HG02798 (cell line): Measurements from ENCODE around the gene SUCLA2.
A peak's percentile ranks its signal among the peaks of the same experiment; 100 is the strongest.
"Not testable (repeated sequence)": the region's sequence is repeated elsewhere in the genome, so short reads cannot be mapped to it uniquely, and the experiment has no call there.

ENCODE experiments used
- ATAC-seq: cut with Tn5 transposase; IDR thresholded peaks from one replicate; pipeline ENCODE4 v1.9.1; 2021; ENCODE audit warnings: mild to moderate bottlenecking; ENCODE audit not compliant: unreplicated experiment, poor library complexity

SUCLA2 gene

DNA sequence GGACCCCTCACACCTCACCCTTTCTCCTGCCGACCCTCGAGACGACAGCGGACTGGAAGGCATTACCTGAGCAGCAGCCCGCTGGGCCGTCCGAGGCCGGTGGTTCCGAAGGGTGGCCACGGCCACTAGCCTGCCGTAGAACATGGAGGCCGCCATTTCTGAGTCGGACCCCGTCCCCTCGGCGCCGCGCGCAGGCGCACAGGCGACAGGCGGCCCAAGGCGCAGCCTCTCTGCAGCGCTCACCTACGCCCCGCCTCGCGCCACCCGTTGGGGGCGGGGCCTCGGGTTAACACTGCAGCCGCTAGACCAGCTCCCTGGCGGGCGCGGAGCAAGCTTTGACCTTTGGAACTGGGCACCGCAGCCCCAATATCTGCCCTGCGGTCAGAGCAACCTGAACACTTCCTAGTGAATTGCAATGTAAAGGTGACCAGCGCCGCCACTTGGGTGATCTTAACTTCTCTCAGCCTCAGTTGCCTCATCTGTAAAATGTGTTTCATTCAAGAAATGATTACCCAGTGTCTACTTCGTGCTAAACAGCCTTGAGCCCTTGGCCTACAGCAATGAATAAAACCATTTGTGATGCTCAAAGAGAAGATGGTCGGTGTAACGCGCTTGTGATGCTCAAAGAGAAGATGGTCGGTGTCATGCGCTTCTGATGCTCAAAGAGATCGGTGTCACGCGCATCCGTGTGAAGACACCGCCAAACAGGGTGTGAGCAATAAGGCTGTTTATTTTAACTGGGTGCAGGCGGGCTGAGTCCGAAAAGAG lies at the start of gene SUCLA2:
SUCLA2 (minus strand) TSS at position 160 of the 768 bp plus-strand sequence; CDS start at position 156, 4 bp downstream.
- ATAC-seq, result peak; percentile 100

DNA sequence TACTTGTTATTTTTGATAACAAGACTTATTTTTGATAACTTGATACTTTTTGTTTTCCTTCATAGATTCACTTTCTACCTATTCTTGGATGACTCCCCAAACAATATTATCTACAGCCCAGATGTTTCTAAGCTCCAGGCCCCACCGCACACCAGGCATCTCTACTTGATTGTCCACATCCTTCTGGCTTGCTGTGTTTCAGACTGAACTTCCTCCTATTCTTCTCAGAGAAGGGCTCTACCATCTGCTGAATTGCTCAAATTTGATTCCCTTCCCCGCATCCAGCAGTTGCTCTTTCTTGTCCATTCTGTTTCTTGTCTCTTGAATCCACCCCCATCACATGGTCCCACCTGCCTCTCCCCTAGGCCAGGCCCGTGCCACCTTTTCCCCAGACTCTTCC lies 49.5 kb upstream of the SUCLA2 start:
- no peak for ATAC-seq

DNA sequence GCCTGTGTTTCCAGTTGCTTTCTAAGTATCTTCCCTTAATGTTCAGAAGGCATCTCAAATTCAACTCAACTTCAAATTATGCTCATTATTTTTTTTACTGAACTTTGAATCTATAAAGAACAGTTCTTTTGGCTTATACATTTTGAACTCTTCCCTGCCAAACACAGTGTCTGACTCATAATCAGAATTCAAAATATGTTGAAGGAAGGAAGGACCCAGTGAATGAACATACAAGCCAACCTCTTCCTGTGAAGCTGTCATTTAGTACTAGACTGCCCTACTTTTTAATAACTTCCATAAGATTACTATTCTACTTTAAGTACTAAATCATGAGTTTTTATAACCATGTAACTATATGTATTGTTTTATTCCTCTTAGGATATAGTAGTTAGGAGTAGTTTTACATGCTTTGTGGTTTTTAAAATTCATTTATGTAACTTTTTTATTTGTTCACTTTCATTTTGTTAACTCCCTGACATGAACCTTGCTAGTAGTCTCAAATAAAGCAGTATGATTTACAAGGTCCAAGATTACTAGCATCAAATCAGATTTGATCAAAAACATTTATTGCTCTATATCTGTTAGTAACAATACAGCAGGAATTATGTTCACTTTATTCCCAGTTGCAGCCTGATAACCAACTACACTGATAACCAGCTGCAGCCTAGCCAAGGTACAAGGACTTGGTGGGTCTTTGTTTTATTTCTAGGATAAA lies 42.9 kb upstream of the SUCLA2 start:
- no peak for ATAC-seq

DNA sequence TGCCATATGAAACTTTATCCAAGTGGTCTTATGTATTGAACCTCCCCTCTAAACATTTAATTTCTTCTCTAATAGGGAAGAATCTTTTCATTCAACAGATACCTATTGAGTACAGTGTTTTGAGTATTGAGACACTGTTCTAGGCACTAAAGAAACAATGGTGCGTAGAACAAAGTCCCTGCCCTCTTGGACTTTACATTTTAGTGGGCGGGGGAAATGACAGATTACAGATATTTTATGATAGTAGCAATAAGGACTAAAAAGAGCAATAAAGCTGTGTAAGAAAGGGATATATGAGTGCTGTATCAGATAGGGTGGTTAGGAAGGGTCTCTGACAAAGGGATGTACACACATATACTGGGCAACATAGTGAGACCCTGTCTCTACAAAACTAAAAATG lies 41.8 kb upstream of the SUCLA2 start:
- ATAC-seq, result no peak

DNA sequence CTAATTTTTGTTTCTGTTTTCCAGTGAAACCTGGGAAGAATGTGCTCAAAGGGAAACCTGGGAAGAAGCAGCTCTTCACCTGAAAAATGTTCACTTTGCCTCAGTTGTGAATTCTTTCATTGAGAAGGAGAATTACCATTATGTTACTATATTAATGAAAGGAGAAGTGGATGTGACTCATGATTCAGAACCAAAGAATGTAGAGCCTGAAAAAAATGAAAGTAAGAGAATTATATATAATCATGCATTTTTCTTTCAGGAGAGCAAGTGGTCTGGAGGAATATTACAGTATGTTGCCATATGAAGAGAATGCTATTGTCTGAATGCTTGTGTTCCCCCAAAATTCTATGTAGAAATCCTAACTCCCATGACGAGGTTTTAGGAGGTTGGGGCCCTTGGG lies 39.8 kb upstream of the SUCLA2 start:
- no peak for ATAC-seq

DNA sequence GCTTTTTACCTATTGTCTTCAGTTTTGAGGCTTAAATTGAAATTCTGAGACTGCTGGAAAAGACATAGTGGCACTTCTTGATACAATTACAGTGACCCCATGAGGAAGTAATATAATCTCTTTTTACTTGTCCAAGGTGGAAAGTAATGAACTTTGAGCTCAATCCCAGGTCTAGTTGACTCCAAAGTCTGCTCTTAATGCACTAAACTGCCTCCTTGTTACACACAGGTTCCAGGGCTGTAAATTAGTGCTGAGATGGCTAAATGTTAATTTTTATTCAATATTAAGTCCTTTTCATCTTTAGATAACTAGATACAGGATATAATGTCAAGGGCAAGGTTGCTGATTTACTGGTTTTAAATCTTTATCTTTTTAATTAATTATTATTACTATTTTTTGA lies 39.0 kb upstream of the SUCLA2 start:
- ATAC-seq, result no peak

DNA sequence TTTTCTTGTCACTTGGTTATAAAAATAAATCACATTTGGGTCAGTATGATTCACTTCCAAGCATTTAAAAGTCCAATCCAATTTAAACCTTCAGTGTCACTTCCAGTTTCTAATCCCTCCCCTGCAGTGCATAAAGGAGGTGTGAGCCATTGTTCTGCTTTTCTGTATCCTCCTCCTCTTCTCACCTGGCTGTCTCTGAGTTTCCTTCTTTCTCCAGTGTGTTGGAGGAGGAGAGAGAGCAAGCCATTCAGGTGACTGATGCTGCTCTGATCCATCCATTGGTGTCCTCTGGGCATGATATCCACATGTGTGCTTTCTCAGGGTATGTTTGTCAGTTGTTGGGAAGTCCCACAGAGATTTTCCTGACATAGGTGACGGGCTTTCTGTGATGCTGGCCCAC lies 37.7 kb upstream of the SUCLA2 start:
- ATAC-seq, result no peak

DNA sequence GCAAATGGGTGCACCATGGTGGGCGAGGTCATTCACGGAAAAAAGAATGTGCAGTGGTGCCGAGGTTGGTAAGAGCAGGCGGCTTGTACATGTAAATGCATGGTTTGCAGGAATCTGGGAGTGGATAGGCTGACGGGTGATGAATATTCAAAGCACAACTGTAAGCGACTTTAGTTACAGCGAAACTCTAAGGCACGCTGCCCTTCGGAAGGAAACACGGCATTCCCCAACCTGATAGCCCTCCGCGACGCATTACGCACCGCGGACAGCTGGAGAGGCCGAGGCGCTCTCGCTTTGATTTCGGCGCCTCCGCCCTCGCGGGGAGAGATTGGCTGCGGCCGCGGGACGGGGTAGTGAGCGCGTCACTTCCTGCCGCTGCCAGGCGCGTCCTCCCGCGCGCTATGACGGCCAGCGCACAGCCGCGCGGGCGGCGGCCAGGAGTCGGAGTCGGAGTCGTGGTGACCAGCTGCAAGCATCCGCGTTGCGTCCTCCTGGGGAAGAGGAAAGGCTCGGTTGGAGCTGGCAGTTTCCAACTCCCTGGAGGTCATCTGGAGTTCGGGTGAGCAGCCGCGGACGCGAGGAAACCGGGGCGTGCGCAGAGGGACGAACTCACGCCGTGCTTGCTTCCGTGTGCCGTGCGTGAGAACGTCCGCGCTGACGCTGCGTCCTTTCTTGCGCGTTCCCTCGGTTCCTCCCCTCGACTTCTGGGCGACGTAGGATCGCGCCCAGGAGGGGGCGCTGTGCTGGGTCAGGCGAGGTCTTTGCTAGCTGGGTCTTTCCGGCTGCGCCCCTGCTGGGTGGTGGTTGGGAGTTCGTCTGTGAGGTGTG lies 36.5 kb upstream of the SUCLA2 start, which contains the start of gene NUDT15:
NUDT15 (plus strand) TSS at position 381 of the 828 bp plus-strand sequence; CDS start at position 402, 21 bp downstream.
- ATAC-seq, result peak; percentile 94

DNA sequence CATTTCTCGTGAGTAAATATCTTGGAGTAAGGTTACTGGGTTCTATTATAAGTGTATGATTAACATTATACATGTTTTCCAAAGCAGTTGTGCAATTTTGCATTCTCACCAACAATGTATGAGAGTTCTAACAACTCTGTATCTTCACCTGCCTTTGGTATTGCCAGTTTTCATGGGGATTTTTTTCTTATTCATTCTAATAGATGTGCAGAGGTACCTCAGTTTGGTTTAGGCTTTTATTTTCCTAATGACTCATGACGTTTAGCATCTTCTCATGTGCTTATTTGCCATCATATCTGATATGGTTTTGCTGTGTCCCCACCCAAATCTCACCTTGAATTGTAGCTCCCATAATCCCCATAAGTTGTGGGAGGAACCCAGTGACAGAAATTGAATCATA lies 28.8 kb upstream of the SUCLA2 start:
- no peak for ATAC-seq

DNA sequence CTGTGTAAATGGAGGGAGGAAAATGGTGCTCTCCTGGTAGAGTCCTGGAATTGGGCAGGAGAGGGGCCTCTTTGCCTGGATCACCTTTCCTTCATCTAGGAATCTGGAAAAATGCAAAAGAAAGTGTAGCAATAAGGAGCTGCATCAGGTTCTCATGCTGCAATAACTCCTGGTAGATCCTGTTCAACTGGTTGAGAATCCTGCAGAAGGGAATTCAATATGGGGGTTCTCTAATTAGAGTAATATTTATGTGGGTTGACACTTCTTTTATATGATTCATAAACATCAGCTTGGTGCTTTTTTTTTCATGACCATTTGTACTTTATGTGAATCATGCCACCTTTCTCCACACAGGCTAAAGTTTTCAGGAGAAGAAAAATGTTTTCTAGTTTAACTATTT lies 27.0 kb upstream of the SUCLA2 start:
- no peak for ATAC-seq

DNA sequence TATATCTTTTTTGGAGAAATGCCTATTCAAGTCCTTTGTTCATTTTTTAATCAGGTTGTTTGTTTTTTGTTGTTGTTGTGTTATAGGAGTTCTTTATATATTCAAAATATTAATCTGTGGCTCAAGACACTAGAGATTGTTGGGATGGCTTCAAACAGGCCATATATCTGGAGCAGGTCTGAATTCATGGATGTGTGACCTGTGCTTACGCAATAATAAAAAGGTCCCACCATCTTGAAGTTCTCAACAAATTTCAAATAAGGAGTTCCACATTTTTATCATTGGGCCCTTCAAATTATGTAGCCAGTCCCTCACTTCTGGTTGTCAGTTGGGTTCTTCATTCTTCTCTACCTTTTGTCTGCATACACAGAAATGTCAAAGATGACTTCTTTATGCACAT lies 18.7 kb upstream of the SUCLA2 start:
- ATAC-seq, result no peak

DNA sequence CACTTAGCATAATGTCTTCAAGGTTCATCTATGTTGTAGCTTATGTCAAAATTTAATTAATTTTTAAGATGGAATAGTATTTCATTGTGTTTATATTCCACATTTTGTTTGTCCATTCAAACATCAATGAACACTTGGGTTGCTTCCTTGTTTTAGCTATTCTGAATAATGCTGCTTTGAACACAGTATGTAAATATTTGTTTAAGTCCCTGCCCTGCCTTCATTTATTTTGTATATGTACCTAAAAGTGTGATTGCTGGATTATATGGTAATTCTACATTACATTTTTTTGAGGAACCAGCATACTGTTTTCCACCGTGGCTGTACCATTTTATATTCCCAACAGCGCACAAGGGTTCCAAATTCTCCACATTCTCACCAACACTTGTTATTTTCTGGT lies 17.6 kb upstream of the SUCLA2 start:
- ATAC-seq, result no peak

DNA sequence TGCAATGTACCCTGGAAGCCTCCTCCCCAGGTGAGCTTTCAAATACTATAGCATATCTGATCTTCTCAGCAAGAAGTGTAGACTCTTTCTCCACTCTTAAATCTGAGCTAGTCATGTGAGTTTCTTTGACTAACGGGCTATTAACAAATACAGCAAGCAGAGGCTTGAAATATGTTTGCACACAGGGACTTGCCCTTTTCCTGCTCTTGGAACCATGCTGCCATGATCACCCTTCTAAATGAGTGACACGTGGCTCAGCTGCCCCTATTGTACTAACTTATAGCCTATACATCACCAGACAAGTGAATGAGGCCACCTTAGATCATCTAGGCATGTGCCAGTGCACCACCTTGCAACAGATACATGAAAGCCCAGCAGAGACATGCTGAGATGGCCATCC lies 13.3 kb upstream of the SUCLA2 start:
- no peak for ATAC-seq

DNA sequence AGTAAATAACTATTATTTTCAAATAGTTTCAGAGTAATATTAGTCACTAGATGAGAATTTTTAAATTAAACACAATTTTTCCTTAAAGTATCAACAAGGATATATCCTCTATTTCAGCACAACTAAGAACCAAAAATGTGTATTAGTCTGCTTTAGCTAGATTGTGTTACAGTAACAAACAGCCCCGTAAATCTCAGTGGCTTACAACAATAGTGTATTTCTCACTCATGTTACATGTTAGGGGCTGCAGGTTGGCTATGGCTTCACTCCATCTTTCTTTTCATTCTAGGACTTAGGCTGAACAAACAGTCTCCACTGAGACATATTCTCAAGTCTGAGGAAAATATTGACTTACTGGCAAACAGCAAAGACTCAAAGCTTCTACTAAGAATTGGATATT lies 11.6 kb upstream of the SUCLA2 start:
- ATAC-seq, result no peak

DNA sequence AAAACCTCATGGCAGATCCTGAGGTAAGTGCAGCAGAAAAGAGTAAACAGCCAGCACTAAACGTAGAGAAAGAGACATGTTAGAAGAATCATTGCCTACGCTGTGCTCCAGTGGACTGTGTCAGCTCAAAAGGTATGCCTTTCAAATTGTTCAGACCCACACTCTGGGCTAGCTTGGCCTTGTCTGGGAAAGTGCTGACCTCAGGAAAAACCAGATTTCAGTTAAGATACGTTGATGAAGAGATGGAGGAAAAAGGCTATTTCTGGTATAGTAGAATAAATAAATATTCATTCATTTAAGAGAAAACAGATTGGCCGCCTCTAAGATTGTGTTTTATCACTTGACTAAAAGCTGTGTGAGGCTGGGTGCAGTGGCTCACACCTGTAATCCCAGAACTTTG lies 9.6 kb upstream of the SUCLA2 start:
- ATAC-seq, result no peak

DNA sequence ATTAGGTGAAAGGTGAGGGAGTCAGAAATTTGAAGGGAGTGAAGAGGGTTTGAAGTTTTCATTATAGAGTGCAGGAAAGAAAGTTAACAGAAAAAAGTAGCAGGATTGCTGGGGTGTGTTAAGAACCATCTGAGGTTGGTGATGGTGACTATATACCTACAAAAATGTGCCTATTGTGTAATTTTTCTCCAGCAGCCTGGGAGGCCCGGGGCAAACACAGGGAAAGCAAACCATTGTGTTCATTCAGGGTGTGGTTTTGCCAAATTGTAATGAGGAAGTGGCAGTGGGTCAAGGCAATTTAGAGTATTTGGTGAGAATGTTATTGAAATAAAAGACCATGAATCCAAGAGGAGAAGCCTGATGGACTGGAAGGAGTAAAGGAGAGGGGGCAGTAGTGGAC lies 8.2 kb upstream of the SUCLA2 start:
- ATAC-seq, result no peak

DNA sequence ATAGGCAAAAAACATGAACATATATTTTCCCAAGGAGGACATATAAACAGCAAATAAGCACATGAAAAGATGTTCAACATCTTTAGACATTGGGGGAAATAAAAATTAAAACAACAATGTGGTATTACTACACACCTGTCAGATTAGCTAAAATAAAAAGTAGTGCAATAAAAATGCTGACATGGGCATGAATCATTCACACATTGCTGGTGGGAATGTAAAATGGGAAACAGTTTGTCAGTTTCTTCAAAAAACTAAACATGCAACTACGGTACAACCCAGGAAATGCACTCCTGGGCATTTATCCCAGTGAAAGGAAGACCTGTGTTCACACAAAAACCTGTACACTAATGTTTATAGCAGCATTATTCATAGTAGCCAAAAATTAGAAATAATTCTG lies 5.3 kb upstream of the SUCLA2 start:
- no peak for ATAC-seq

DNA sequence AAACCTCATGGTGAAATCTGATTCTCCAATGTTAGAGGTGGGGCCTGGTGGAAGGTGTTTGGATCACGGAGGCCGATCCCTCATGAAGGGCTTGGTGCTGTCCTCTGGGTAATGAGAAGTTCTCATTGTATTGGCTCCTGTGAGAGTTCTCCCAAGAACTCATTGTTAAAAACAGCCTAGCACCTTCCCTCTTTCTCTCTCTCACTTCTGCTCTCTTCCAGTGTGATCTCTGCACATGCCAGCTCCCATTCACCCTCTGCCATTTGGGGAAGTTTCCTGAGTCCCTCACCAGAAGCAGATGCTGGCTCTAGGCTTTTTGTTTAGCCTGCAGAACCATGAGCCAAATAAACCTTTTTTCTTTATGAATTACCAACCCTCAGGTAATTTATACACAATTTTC lies 3.1 kb upstream of the SUCLA2 start:
- no peak for ATAC-seq

DNA sequence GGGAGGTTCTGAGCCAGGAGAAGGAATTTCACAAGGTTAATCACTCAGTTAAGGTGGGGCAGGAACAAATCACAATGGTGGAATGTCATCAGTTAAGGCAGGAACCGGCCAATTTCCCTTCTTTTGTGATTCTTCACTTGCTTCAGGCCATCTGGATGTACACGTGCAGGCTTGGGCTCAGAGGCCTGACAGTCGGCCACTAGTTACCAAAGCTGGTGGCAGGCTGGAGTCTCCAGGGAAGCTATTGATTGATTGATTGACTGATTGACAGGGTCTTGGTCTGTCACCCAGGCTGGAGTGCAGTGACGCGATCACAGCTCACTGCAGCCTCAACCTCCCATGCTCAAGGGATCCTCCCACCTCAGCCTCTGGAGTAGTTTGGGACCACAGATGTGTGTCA lies 926 bp upstream of the SUCLA2 start:
- not testable (repeated sequence) for ATAC-seq

DNA sequence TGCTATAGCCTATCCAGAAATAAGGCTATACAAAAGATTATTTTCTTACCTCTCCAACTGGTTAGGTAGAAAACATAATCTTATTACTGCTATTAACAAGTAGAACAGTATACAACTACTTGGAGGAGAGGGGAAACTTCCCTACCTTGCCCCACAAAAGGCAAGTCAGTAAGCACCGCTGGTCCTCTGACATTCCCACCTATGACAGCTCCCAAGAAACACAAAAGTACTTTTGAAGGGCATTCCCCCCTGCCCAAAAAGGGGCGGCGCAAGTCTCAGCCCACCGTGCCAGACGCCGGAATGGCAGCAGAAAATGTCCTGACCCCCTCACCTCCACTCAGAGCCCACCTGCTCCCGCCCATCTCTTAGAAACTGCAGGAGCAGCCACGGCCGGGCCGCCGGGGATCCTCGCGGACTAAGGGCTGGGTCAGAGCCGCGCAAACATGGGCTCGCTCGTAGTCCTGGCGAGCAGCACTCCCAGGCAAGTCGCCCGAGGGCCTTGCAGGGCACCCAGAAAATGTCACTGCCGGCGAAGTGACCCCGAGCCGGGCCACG lies 437 bp downstream of the SUCLA2 start:
- peak; percentile 39 for ATAC-seq

DNA sequence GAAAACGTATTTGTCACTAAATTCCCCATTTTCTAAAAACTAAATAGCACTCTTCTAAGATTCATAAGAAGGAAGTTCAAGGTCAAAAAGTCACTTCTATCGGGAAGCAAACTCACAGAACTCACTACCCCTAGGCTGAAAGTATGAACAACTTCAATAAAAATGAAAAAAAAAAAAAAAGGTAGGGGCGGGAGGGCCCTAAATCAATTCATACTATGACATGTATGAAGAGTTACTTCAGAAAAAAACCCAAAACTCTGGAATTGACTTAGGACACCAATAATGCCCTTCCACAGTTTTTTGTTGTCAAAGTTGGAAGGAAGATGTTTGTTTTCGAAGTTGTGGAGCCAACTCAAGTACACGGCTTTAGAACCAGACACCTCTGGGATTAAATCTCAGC lies 1.1 kb downstream of the SUCLA2 start:
- no peak for ATAC-seq
